ENCODE measurements around the gene AKAP7.

DNA sequence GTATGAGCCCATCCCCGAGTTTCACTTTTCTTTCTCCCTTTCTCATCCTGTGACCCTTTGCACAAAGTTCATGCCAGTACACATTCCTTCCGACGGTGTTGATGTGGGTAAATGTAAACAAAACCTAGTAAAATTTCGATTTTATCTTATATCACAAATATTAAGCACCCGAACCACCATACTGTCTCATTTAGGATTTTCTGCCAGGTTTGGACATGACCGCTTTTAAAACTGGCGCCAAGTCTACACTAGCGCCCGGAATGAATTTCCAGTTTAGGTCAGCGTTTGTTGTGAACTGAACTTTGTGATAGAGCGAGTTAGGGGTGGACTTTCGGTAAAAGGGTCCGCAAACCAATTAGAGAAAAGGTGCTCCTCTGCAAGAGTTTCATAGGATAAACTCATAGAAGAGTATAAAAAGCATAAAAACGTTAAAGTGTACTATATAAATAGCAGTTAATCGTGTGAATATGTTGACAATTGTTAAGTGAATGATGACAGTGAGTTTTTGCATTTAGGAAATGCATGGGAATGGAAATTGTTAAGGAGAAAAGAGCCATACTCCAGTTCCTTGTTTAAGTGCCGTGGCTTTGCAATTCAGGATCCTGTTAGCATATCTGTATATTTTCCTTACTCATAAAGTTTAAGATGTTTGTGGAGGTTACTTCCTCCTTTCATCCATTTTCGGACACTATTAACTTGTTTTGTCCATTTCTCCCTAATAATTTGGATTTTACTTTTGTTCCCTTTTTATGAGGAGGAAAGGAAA, 937 bp downstream of the AKAP7 start:
- TF ChIP-seq, protein P1, sequence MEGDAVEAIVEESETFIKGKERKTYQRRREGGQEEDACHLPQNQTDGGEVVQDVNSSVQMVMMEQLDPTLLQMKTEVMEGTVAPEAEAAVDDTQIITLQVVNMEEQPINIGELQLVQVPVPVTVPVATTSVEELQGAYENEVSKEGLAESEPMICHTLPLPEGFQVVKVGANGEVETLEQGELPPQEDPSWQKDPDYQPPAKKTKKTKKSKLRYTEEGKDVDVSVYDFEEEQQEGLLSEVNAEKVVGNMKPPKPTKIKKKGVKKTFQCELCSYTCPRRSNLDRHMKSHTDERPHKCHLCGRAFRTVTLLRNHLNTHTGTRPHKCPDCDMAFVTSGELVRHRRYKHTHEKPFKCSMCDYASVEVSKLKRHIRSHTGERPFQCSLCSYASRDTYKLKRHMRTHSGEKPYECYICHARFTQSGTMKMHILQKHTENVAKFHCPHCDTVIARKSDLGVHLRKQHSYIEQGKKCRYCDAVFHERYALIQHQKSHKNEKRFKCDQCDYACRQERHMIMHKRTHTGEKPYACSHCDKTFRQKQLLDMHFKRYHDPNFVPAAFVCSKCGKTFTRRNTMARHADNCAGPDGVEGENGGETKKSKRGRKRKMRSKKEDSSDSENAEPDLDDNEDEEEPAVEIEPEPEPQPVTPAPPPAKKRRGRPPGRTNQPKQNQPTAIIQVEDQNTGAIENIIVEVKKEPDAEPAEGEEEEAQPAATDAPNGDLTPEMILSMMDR (IDR thresholded peaks at IDR 0.05; ENCODE audit: insufficient read depth, low read length, poor library complexity, severe bottlenecking) = no peak
- TF ChIP-seq EZH2phosphoT487 (conservative IDR thresholded peaks at IDR 0.05; ENCODE audit: low read length) = no peak

All from SU-DHL-6 (cell line).